SK-N-SH (cell line): ENCODE results near the gene FMR1.

ENCODE experiments used
- EZH2phosphoT487 ChIP-seq: fragments of 200-600 bp; sonication (generic); IDR thresholded peaks from 2 replicates; pipeline ENCODE4 v1.6.1; 2017; ENCODE audit warnings: low read depth, mixed run types, mild to moderate bottlenecking, antibody characterized with exemption, moderate library complexity, borderline replicate concordance
- FOSL2 ChIP-seq: IDR thresholded peaks from 2 replicates; pipeline ENCODE4 v1.4.0; 2012; ENCODE audit warnings: low read depth, mild to moderate bottlenecking, moderate library complexity, borderline replicate concordance
- GABPA ChIP-seq: IDR thresholded peaks from 2 replicates; pipeline ENCODE4 v1.4.0; 2012; ENCODE audit warnings: low read depth, mild to moderate bottlenecking
- MAX ChIP-seq: IDR thresholded peaks from 2 replicates; pipeline ENCODE4 v1.4.0; 2012; ENCODE audit warnings: low read depth
- MEF2A ChIP-seq: IDR thresholded peaks from 2 replicates; pipeline ENCODE4 v1.4.0; 2012; ENCODE audit warnings: low read depth, borderline replicate concordance
- POLR2AphosphoS5 ChIP-seq: IDR thresholded peaks from 2 replicates; pipeline ENCODE4 v1.6.1; 2012; ENCODE audit warnings: low read depth, low read length
- RCOR1 ChIP-seq: fragments of 150-350 bp; IDR thresholded peaks from 2 replicates; pipeline ENCODE4 v1.6.1; 2017; ENCODE audit warnings: antibody characterized with exemption, low read length
- REST ChIP-seq: IDR thresholded peaks from 2 replicates; pipeline ENCODE4 v1.6.1; 2012; ENCODE audit warnings: mild to moderate bottlenecking, low read depth, low read length, moderate library complexity
- RXRA ChIP-seq: IDR thresholded peaks from 2 replicates; pipeline ENCODE4 v1.4.0; 2012; ENCODE audit warnings: low read depth, mild to moderate bottlenecking, borderline replicate concordance
- USF1 ChIP-seq: IDR thresholded peaks from 2 replicates; pipeline ENCODE4 v1.4.0; 2012; ENCODE audit warnings: low read depth, borderline replicate concordance
- ZBTB33 ChIP-seq: IDR thresholded peaks from 2 replicates; pipeline ENCODE4 v1.4.0; 2012; ENCODE audit warnings: low read depth, borderline replicate concordance
- TF ChIP-seq, protein P1 (sequence below): fragments of 200-600 bp; sonication (generic); IDR thresholded peaks from 2 replicates; pipeline ENCODE4 v1.6.1; 2017; ENCODE audit warnings: antibody characterized with exemption, mild to moderate bottlenecking, moderate library complexity

DNA sequence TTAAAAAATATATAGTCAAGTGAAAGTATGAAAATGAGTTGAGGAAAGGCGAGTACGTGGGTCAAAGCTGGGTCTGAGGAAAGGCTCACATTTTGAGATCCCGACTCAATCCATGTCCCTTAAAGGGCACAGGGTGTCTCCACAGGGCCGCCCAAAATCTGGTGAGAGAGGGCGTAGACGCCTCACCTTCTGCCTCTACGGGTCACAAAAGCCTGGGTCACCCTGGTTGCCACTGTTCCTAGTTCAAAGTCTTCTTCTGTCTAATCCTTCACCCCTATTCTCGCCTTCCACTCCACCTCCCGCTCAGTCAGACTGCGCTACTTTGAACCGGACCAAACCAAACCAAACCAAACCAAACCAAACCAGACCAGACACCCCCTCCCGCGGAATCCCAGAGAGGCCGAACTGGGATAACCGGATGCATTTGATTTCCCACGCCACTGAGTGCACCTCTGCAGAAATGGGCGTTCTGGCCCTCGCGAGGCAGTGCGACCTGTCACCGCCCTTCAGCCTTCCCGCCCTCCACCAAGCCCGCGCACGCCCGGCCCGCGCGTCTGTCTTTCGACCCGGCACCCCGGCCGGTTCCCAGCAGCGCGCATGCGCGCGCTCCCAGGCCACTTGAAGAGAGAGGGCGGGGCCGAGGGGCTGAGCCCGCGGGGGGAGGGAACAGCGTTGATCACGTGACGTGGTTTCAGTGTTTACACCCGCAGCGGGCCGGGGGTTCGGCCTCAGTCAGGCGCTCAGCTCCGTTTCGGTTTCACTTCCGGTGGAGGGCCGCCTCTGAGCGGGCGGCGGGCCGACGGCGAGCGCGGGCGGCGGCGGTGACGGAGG, at the start of gene FMR1:
- no peak for TF ChIP-seq MEF2A
- TF ChIP-seq, protein P1, sequence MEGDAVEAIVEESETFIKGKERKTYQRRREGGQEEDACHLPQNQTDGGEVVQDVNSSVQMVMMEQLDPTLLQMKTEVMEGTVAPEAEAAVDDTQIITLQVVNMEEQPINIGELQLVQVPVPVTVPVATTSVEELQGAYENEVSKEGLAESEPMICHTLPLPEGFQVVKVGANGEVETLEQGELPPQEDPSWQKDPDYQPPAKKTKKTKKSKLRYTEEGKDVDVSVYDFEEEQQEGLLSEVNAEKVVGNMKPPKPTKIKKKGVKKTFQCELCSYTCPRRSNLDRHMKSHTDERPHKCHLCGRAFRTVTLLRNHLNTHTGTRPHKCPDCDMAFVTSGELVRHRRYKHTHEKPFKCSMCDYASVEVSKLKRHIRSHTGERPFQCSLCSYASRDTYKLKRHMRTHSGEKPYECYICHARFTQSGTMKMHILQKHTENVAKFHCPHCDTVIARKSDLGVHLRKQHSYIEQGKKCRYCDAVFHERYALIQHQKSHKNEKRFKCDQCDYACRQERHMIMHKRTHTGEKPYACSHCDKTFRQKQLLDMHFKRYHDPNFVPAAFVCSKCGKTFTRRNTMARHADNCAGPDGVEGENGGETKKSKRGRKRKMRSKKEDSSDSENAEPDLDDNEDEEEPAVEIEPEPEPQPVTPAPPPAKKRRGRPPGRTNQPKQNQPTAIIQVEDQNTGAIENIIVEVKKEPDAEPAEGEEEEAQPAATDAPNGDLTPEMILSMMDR, result no peak
- TF ChIP-seq FOSL2, result no peak
- no peak for TF ChIP-seq RXRA
- no peak for TF ChIP-seq RCOR1
- no peak for TF ChIP-seq ZBTB33
- TF ChIP-seq REST, result 0 out of 2 replicates have a peak, but pooled peaks have one; percentile 5
- TF ChIP-seq EZH2phosphoT487, result no peak
- TF ChIP-seq POLR2AphosphoS5, result no peak
- peak; percentile 64 for TF ChIP-seq MAX
- TF ChIP-seq USF1, result peak; percentile 92
- TF ChIP-seq GABPA, result peak; percentile 23; the same call in 1 of the 2 replicates
